ENCODE data around the gene L1CAM. TPM values are rescaled to one million over a fixed set of nuclear protein-coding genes. Genes with fewer than 3 reads are reported as not detected.

L1CAM gene
- total RNA-seq, 1 donor from 2014 or later, result 122 TPM

DNA sequence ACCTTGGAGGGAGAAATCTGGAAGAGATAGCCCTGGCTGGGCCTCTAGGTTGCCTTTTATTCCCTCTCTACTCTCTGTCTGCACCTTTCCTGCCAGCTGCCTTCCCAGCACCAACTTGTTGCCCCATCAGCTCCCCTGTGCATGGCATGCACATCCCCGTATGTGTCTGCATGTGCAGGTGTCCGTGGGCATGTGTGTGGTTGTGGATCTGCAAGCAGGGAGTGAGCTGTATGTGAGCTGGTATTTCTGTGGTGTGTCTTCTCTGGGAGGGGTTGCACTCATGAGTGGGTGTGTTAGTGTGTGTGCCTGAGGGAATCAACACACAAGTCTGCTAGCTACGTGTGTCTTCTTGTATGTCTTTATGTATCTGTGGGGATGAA is 9.9 kb downstream of the L1CAM start:
- no peaks in the 10 kb centered on the region for H3K36me3 ChIP-seq (ENCODE audit: control insufficient read depth, insufficient read depth, low read length)
- H3K27me3 ChIP-seq (ENCODE audit: control insufficient read depth, insufficient read depth, low read length), result peaks cover 5% of the 10 kb centered on the region
- no peak overlapping the region for H3K4me3 ChIP-seq (ENCODE audit: low read depth, low read length)
- DNase-seq (ENCODE audit: low read depth), result no peak
- TF ChIP-seq, protein P1, sequence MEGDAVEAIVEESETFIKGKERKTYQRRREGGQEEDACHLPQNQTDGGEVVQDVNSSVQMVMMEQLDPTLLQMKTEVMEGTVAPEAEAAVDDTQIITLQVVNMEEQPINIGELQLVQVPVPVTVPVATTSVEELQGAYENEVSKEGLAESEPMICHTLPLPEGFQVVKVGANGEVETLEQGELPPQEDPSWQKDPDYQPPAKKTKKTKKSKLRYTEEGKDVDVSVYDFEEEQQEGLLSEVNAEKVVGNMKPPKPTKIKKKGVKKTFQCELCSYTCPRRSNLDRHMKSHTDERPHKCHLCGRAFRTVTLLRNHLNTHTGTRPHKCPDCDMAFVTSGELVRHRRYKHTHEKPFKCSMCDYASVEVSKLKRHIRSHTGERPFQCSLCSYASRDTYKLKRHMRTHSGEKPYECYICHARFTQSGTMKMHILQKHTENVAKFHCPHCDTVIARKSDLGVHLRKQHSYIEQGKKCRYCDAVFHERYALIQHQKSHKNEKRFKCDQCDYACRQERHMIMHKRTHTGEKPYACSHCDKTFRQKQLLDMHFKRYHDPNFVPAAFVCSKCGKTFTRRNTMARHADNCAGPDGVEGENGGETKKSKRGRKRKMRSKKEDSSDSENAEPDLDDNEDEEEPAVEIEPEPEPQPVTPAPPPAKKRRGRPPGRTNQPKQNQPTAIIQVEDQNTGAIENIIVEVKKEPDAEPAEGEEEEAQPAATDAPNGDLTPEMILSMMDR (IDR thresholded peaks at IDR 0.05; ENCODE audit: insufficient read depth, low read length, poor library complexity, severe bottlenecking), result no peak

DNA sequence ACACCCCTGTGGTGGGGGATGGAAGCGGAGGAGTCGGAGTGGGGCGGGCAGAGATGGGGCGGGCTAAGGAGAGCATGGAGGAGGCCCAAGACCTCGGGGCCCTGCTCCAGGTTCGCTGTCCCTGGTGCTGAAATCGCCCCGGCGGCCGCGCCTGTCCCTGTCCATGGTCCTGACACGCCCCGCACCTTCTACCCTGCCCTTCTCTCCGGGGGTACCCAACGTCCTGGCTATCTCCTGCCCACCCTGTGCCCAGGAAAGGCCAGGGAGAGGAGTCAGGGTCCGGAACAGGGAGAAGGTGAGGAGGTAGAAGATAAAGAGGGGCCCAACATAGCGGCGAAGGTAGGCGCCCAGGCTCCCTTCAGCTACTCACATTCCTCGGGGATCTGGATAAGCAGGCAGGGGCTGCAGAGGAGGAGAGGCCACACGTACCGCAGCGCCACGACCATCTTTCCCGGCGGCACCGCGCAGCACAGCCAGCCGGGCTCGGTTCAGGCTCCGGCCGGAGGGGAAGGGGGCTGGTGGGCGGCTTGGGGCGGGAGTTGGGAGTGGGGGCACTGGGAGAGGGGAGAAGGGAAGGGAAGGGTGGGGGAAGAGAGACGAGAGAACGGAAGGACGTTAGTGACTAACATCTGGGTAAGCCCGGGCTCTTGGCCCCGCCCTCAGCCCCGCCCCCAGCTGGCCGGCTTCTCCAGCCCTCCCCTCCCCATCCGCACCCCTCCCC is 10.4 kb downstream of the L1CAM start:
- no peak for DNase-seq (ENCODE audit: low read depth)
- H3K4me3 ChIP-seq (ENCODE audit: low read depth, low read length), result no peak overlapping the region
- H3K27me3 ChIP-seq (ENCODE audit: control insufficient read depth, insufficient read depth, low read length), result peaks cover 5% of the 10 kb centered on the region
- TF ChIP-seq, protein P1 (IDR thresholded peaks at IDR 0.05; ENCODE audit: insufficient read depth, low read length, poor library complexity, severe bottlenecking), result no peak
- H3K36me3 ChIP-seq (ENCODE audit: control insufficient read depth, insufficient read depth, low read length), result peaks cover under 1% of the 10 kb centered on the region

DNA sequence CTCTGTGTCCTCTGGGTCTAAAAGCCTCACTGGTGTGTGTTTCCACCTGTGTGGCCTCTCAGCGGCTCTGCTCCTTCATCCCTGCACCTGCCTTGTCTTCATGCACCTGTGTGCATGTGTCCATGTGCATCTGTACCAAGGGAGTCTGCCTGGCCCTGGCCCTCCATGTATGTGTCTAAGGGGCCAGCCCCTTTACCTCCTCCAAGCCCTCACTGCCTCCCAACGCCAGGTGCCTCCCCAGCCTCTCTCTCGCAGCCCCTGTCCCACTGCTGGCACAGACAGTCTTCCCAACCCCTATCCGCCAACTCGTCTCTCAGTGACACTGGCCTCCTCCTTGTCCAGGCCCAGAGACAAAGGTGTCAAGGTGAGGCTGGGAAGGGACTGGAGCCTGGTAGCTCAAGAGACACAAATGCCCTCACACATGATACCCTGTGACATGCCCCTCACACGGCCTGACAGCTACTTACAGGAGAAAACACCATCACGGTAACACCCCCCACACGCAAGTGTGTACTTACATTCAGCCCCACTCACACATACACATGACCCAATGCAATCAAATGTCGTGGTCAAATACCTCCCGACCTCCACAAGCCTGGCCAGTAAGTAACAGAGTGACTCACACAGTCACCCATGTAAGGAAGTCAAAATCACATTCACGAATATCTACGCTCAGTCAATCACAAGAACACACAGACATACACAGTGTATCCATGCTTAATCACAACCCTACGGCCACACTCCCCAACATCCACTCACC is 11.4 kb downstream of the L1CAM start:
- DNase-seq (ENCODE audit: low read depth), result no peak
- no peak overlapping the region for H3K4me3 ChIP-seq (ENCODE audit: low read depth, low read length)
- H3K27me3 ChIP-seq (ENCODE audit: control insufficient read depth, insufficient read depth, low read length), result no peaks in the 10 kb centered on the region
- peaks cover 1% of the 10 kb centered on the region for H3K36me3 ChIP-seq (ENCODE audit: control insufficient read depth, insufficient read depth, low read length)
- TF ChIP-seq, protein P1 (IDR thresholded peaks at IDR 0.05; ENCODE audit: insufficient read depth, low read length, poor library complexity, severe bottlenecking), result no peak

DNA sequence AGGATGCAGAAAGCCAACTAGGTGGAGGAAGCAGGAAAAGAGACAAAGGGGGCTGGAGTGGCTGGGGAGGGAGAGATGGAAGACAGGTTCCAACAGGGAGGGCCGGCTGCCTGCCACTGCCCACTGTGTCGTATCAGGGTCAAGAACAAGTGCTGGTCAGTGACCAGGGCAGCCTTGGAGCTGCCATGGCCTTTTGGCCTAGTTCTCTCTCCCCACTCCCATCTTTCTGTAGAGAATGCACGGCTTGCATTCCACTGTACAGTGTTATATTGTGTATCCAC is 11.9 kb downstream of the L1CAM start:
- Histone ChIP-seq H3K36me3 (ENCODE audit: control insufficient read depth, insufficient read depth, low read length) (peaks cover 1% of the 10 kb centered on the region), H3K27me3 (ENCODE audit: control insufficient read depth, insufficient read depth, low read length) (no peaks in the 10 kb centered on the region), H3K4me3 (ENCODE audit: low read depth, low read length) (no peak overlapping the region)
- DNase-seq (ENCODE audit: low read depth), result no peak
- TF ChIP-seq, protein P1 (IDR thresholded peaks at IDR 0.05; ENCODE audit: insufficient read depth, low read length, poor library complexity, severe bottlenecking), result no peak

DNA sequence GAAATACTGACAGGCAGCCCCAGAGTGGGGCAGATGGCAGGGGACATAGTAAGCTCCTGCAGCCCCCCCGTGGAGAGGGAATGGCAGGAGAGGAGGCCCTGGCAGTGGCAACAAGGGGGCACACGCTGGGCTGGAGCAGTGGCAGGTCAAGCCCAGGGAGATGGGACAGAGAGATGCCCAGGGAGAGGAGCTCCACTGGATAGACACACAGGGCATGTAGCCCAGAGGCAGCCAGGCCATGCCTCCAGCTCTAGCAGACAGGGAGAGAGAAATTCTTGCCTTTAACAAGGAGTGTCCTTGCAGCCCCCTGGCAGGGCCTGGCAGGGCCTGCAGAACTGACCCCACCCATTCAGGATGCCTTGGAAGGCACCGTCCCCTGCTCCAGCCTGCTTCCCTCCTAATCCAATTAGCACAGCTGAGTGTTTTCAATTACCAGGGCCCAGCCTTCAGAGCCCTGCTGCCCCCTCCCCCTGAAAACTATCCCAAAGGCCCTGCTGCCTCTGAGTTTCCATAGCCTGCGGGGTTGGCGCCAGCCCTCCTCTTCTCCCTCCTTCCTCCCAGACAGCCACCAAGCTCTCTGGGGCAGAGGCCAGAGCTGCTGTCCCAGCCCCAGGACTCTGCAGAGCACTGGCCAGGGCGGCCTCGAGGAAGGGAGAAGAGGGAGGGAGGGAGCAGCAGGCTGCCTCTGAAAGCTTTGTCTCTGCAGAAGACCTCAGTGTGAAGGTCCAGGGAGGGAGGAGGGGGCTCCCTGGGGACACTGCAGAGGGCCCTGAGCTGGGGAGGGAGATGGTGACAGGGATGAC is 12.5 kb downstream of the L1CAM start:
- TF ChIP-seq, protein P1 (IDR thresholded peaks at IDR 0.05; ENCODE audit: insufficient read depth, low read length, poor library complexity, severe bottlenecking), result no peak
- no peaks in the 10 kb centered on the region for H3K27me3 ChIP-seq (ENCODE audit: control insufficient read depth, insufficient read depth, low read length)
- peaks cover 1% of the 10 kb centered on the region for H3K36me3 ChIP-seq (ENCODE audit: control insufficient read depth, insufficient read depth, low read length)
- no peak for DNase-seq (ENCODE audit: low read depth)
- no peak overlapping the region for H3K4me3 ChIP-seq (ENCODE audit: low read depth, low read length)
